ENCODE measurements around the gene RRAS.

RRAS gene

GRCh38 chr19:49676784-49677230, 36.9 kb upstream of the RRAS start:
- TF ChIP-seq NFIC (IDR thresholded peaks at IDR 0.05): peak; percentile 69
- TF ChIP-seq, protein P1, sequence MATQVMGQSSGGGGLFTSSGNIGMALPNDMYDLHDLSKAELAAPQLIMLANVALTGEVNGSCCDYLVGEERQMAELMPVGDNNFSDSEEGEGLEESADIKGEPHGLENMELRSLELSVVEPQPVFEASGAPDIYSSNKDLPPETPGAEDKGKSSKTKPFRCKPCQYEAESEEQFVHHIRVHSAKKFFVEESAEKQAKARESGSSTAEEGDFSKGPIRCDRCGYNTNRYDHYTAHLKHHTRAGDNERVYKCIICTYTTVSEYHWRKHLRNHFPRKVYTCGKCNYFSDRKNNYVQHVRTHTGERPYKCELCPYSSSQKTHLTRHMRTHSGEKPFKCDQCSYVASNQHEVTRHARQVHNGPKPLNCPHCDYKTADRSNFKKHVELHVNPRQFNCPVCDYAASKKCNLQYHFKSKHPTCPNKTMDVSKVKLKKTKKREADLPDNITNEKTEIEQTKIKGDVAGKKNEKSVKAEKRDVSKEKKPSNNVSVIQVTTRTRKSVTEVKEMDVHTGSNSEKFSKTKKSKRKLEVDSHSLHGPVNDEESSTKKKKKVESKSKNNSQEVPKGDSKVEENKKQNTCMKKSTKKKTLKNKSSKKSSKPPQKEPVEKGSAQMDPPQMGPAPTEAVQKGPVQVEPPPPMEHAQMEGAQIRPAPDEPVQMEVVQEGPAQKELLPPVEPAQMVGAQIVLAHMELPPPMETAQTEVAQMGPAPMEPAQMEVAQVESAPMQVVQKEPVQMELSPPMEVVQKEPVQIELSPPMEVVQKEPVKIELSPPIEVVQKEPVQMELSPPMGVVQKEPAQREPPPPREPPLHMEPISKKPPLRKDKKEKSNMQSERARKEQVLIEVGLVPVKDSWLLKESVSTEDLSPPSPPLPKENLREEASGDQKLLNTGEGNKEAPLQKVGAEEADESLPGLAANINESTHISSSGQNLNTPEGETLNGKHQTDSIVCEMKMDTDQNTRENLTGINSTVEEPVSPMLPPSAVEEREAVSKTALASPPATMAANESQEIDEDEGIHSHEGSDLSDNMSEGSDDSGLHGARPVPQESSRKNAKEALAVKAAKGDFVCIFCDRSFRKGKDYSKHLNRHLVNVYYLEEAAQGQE (IDR thresholded peaks at IDR 0.05; ENCODE audit: low read depth): no peak
- TF ChIP-seq CREB1 (IDR thresholded peaks at IDR 0.05; ENCODE audit: low read depth): peak; percentile 72
- peak; percentile 29; the same call in 1 of the 2 replicates for TF ChIP-seq TEAD4 (IDR thresholded peaks at IDR 0.05)

GRCh38 chr19:49676136-49676783, 36.3 kb upstream of the RRAS start:
- TF ChIP-seq, protein P2, sequence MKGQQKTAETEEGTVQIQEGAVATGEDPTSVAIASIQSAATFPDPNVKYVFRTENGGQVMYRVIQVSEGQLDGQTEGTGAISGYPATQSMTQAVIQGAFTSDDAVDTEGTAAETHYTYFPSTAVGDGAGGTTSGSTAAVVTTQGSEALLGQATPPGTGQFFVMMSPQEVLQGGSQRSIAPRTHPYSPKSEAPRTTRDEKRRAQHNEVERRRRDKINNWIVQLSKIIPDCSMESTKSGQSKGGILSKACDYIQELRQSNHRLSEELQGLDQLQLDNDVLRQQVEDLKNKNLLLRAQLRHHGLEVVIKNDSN (IDR thresholded peaks at IDR 0.05): no peak
- TF ChIP-seq TAF1 (IDR thresholded peaks at IDR 0.05; ENCODE audit: low read depth): no peak
- no peak for TF ChIP-seq TEAD4 (IDR thresholded peaks at IDR 0.05)
- TF ChIP-seq ZBTB7A (IDR thresholded peaks at IDR 0.05; ENCODE audit: low read depth): no peak
- TF ChIP-seq, protein P1 (IDR thresholded peaks at IDR 0.05; ENCODE audit: low read depth): no peak
- 0 out of 2 replicates have a peak, but pooled peaks have one; percentile 14 for TF ChIP-seq TCF12 (IDR thresholded peaks at IDR 0.05; ENCODE audit: low read depth)
- TF ChIP-seq YY1 (IDR thresholded peaks at IDR 0.05; ENCODE audit: low read depth): no peak
- no peak for TF ChIP-seq NFIC (IDR thresholded peaks at IDR 0.05)
- no peak for TF ChIP-seq CREB1 (IDR thresholded peaks at IDR 0.05; ENCODE audit: low read depth)
- no peak for TF ChIP-seq FOXM1 (IDR thresholded peaks at IDR 0.05; ENCODE audit: borderline replicate concordance, low read depth)
- no peak for TF ChIP-seq CEBPB (IDR thresholded peaks at IDR 0.05)
- 0 out of 2 replicates have a peak, but pooled peaks have one; percentile 3 for TF ChIP-seq EP300 (IDR thresholded peaks at IDR 0.05; ENCODE audit: borderline replicate concordance)

- 0 out of 2 replicates have a peak, but pooled peaks have one; percentile 24 for TF ChIP-seq NFIC (IDR thresholded peaks at IDR 0.05)
- no peak for TF ChIP-seq CREB1 (IDR thresholded peaks at IDR 0.05; ENCODE audit: low read depth)
- TF ChIP-seq CEBPB (IDR thresholded peaks at IDR 0.05): no peak
- no peak for TF ChIP-seq TAF1 (IDR thresholded peaks at IDR 0.05; ENCODE audit: low read depth)
- peak; percentile 29; the same call in 1 of the 2 replicates for TF ChIP-seq ZBTB7A (IDR thresholded peaks at IDR 0.05; ENCODE audit: low read depth)
- TF ChIP-seq RAD21 (IDR thresholded peaks at IDR 0.05; ENCODE audit: low read depth): peak; percentile 48
- no peak for TF ChIP-seq FOXM1 (IDR thresholded peaks at IDR 0.05; ENCODE audit: borderline replicate concordance, low read depth)
- TF ChIP-seq, protein P1 (IDR thresholded peaks at IDR 0.05; ENCODE audit: low read depth): no peak
Observed at GRCh38 chr19:49672131-49672919, 32.4 kb upstream of the RRAS start.

DNA sequence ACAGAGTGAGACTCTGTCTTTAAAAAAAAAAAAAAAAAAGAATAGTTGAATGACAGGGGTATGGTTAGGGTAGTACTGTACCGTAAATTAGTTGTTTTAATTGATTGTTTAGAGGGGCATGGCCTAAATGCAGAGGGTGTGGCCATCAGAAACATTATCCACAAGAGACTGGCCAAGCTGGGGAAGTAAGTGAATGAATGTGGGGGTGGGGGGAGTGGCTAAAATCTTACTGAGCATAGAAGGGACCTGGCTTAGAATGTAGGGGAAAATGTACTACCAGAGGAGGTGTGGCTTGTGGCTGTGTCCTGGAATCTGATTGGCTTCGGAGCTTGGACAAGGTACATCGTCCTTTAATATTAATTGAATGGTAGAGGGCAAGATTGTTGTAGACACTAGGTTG, 29.6 kb upstream of the RRAS start:
- TF ChIP-seq TCF12 (IDR thresholded peaks at IDR 0.05; ENCODE audit: low read depth): no peak
- TF ChIP-seq EP300 (IDR thresholded peaks at IDR 0.05; ENCODE audit: borderline replicate concordance): no peak
- TF ChIP-seq, protein P2 (IDR thresholded peaks at IDR 0.05): no peak
- TF ChIP-seq, protein P3, sequence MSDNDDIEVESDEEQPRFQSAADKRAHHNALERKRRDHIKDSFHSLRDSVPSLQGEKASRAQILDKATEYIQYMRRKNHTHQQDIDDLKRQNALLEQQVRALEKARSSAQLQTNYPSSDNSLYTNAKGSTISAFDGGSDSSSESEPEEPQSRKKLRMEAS (IDR thresholded peaks at IDR 0.05): no peak
- no peak for TF ChIP-seq ZBTB7A (IDR thresholded peaks at IDR 0.05; ENCODE audit: low read depth)
- TF ChIP-seq YY1 (IDR thresholded peaks at IDR 0.05; ENCODE audit: low read depth): no peak
- TF ChIP-seq TEAD4 (IDR thresholded peaks at IDR 0.05): no peak
- TF ChIP-seq EGR1 (IDR thresholded peaks at IDR 0.05): no peak
- no peak for TF ChIP-seq NFIC (IDR thresholded peaks at IDR 0.05)
- TF ChIP-seq CREB1 (IDR thresholded peaks at IDR 0.05; ENCODE audit: low read depth): no peak
- TF ChIP-seq FOXM1 (IDR thresholded peaks at IDR 0.05; ENCODE audit: borderline replicate concordance, low read depth): no peak
- no peak for TF ChIP-seq CEBPB (IDR thresholded peaks at IDR 0.05)
- TF ChIP-seq TAF1 (IDR thresholded peaks at IDR 0.05; ENCODE audit: low read depth): no peak

Measured in Ishikawa (cell line).